ENCODE data around the gene HBZ. TPM values are rescaled to one million over a fixed set of nuclear protein-coding genes. Genes with fewer than 3 reads are reported as not detected.
"Not testable (repeated sequence)": the region's sequence is repeated elsewhere in the genome, so short reads cannot be mapped to it uniquely, and the experiment has no call there.

HBZ gene
- total RNA-seq, 1 donor from 2014 or later: not detected

DNA sequence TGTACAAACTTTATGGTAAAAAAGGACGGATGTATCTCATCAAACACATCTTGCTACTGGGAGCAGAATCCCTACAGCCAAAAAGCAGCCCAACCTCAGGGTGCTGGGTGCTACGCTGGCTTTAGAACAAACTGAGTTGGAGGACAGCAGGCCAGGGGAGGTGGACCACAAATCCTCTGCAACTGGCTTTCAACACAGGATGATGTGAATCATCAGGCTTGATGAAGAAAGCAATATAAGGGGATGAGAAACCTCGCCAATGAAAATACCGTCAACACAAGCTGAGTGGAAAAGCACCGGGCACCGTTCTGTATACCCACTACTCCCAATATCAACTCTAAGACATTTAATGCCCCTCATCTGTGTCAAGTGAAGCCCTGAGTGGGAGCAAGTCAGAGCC lies 42.1 kb downstream of the HBZ start:
- FAIRE-seq (no peak), DNase-seq (ENCODE audit: low read depth) (no peak)
- TF ChIP-seq, protein P1, sequence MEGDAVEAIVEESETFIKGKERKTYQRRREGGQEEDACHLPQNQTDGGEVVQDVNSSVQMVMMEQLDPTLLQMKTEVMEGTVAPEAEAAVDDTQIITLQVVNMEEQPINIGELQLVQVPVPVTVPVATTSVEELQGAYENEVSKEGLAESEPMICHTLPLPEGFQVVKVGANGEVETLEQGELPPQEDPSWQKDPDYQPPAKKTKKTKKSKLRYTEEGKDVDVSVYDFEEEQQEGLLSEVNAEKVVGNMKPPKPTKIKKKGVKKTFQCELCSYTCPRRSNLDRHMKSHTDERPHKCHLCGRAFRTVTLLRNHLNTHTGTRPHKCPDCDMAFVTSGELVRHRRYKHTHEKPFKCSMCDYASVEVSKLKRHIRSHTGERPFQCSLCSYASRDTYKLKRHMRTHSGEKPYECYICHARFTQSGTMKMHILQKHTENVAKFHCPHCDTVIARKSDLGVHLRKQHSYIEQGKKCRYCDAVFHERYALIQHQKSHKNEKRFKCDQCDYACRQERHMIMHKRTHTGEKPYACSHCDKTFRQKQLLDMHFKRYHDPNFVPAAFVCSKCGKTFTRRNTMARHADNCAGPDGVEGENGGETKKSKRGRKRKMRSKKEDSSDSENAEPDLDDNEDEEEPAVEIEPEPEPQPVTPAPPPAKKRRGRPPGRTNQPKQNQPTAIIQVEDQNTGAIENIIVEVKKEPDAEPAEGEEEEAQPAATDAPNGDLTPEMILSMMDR (IDR thresholded peaks at IDR 0.05; ENCODE audit: insufficient read depth, low read length, severe bottlenecking): no peak
- no peak overlapping the region for H3K4me3 ChIP-seq (ENCODE audit: low read depth, low read length)
- H3K36me3 ChIP-seq (ENCODE audit: control insufficient read depth, insufficient read depth, low read length): peaks cover 34% of the 10 kb centered on the region
- no peaks in the 10 kb centered on the region for H3K27me3 ChIP-seq (ENCODE audit: control insufficient read depth, insufficient read depth, low read length)

DNA sequence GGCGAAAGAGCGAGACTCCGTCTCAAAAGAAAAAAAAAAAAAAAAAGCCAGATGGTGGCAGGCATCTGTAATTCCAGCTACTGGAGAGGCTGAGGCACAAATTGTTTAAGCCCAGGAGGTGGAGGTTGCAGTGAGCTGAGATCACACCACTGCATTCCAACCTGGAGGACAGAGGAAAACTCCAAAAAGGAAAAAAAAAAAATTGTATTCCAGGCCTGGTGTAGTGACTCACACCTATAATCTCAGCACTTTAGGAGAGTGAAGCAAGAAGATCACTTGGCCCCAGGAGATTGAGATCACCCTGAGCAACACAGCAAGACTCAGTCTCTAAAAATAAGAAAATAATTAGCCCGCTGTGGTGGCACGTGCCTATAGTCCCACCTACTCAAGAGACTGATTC lies 47.9 kb downstream of the HBZ start:
- FAIRE-seq (no peak), DNase-seq (ENCODE audit: low read depth) (peak; percentile 53)
- Histone ChIP-seq H3K27me3 (ENCODE audit: control insufficient read depth, insufficient read depth, low read length) (no peaks in the 10 kb centered on the region), H3K36me3 (ENCODE audit: control insufficient read depth, insufficient read depth, low read length) (peaks cover 21% of the 10 kb centered on the region), H3K4me3 (ENCODE audit: low read depth, low read length) (no peak overlapping the region)
- TF ChIP-seq, protein P1 (IDR thresholded peaks at IDR 0.05; ENCODE audit: insufficient read depth, low read length, severe bottlenecking): no peak

DNA sequence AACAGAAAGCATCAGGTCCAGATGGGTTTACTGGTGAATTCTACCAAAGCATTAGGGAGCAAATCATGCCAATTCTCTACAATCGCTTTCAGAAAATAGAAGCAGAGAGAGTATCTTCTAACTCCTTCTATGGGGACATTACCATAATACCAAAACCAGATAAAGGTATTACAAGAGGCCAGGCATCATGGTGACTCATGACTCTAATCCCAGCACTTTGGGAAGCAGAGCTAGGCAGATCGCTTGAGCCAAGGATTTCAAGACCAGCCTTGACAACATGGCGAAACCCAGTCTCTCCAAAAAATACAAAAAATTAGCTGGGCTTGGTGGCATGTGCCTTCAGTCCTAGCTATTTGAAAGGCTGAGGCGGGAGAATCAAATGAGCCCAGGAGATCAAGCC lies 50.8 kb downstream of the HBZ start:
- no peaks in the 10 kb centered on the region for H3K27me3 ChIP-seq (ENCODE audit: control insufficient read depth, insufficient read depth, low read length)
- H3K4me3 ChIP-seq (ENCODE audit: low read depth, low read length): no peak overlapping the region
- no peak for FAIRE-seq
- TF ChIP-seq, protein P1 (IDR thresholded peaks at IDR 0.05; ENCODE audit: insufficient read depth, low read length, severe bottlenecking): no peak
- DNase-seq (ENCODE audit: low read depth): no peak
- peaks cover 19% of the 10 kb centered on the region for H3K36me3 ChIP-seq (ENCODE audit: control insufficient read depth, insufficient read depth, low read length)

GRCh38 chr16:204046-204445 lies 51.6 kb downstream of the HBZ start:
- H3K36me3 ChIP-seq (ENCODE audit: control insufficient read depth, insufficient read depth, low read length): peaks cover 16% of the 10 kb centered on the region
- not testable (repeated sequence) for FAIRE-seq; H3K27me3 ChIP-seq (ENCODE audit: control insufficient read depth, insufficient read depth, low read length); DNase-seq (ENCODE audit: low read depth); H3K4me3 ChIP-seq (ENCODE audit: low read depth, low read length)

Other genes starting within 250 kb of the HBZ start
- gene POLR3K, start 99.0 kb upstream of the HBZ start, total RNA-seq: 4.7 and 5.8 TPM in 2 replicates
- 9.0 and 14.1 TPM in 2 replicates for gene SNRNP25, start 98.8 kb upstream of the HBZ start, total RNA-seq
- 10.3 and 20.6 TPM in 2 replicates for gene RHBDF1, start 80.0 kb upstream of the HBZ start, total RNA-seq
- gene MPG, start 74.4 kb upstream of the HBZ start, total RNA-seq: 91.1 and 107 TPM in 2 replicates
- 6.8 TPM in 2 replicates for gene NPRL3, start 14.0 kb upstream of the HBZ start, total RNA-seq
- not detected in 2 replicates for gene HBM, start 13.3 kb downstream of the HBZ start, total RNA-seq
- not detected in 2 replicates for gene HBA2, start 20.2 kb downstream of the HBZ start, total RNA-seq
- gene HBA1, start 24.0 kb downstream of the HBZ start, total RNA-seq: not detected in 2 replicates
- not detected in 2 replicates for gene HBQ1, start 27.8 kb downstream of the HBZ start, total RNA-seq
- gene LUC7L, start 76.8 kb downstream of the HBZ start, total RNA-seq: 28.5 and 29.5 TPM in 2 replicates
- 11.3 and 39.3 TPM in 2 replicates for gene FAM234A, start 82.2 kb downstream of the HBZ start, total RNA-seq
- 0.26 TPM in 1 of 2 replicates, not detected in the other for gene RGS11, start 123.3 kb downstream of the HBZ start, total RNA-seq
- 0.51 TPM in 1 of 2 replicates, not detected in the other for gene ARHGDIG, start 127.9 kb downstream of the HBZ start, total RNA-seq
- gene PDIA2, start 130.5 kb downstream of the HBZ start, total RNA-seq: under 0.01 TPM in 1 of 2 replicates, not detected in the other
- gene AXIN1, start 200.1 kb downstream of the HBZ start, total RNA-seq: 49.0 and 49.5 TPM in 2 replicates
- gene MRPL28, start 217.9 kb downstream of the HBZ start, total RNA-seq: 104 and 113 TPM in 2 replicates
- gene PGAP6, start 229.3 kb downstream of the HBZ start, total RNA-seq: 44.2 and 46.3 TPM in 2 replicates
- 35.3 and 64.0 TPM in 2 replicates for gene NME4, start 244.6 kb downstream of the HBZ start, total RNA-seq
- gene DECR2, start 249.2 kb downstream of the HBZ start, total RNA-seq: 3.7 and 7.6 TPM in 2 replicates